Ovary (tissue), 3 donors: ENCODE results near the gene OPCML.

Source experiments
- POLR2A ChIP-seq: fragments of 450-650 bp; IDR thresholded peaks from one replicate; pipeline ENCODE4 v1.6.1; 2017; ENCODE audit warnings: antibody characterized with exemption, mild to moderate bottlenecking, moderate library complexity
- TF ChIP-seq, protein P1 (sequence below), 3 donors: fragments of 450-650 bp in 2 of 3; fragments of 200-600 bp in 1 of 3; IDR thresholded peaks; one replicate each; pipeline versions ENCODE4 v1.5.1 to v1.8.0; 2016 to 2022; ENCODE audit warnings: antibody characterized with exemption in 3 of 3, mild to moderate bottlenecking in 1 of 3
- donor health status: DM: no; HTN: no; CAD: no.

DNA sequence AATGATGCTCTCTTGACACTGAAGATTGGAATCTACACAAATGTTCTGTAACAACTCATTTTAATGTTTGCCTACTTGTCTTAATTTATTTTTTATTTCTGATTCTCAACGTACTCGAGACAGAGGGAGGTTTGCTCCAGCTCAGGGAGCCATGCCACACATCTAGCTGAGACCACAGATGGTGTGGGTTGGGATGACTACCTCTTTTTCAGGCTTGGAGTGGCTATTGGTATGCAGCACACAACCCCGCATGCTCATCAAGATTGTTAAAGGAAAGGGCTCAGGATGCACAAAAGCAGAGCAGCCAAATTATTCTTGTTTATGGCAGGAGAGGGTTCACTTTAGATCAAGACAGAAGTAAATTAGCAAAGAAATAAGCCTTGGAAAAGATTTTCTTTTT is 424.5 kb downstream of the OPCML start:
- TF ChIP-seq POLR2A = no peak
- TF ChIP-seq, protein P1, sequence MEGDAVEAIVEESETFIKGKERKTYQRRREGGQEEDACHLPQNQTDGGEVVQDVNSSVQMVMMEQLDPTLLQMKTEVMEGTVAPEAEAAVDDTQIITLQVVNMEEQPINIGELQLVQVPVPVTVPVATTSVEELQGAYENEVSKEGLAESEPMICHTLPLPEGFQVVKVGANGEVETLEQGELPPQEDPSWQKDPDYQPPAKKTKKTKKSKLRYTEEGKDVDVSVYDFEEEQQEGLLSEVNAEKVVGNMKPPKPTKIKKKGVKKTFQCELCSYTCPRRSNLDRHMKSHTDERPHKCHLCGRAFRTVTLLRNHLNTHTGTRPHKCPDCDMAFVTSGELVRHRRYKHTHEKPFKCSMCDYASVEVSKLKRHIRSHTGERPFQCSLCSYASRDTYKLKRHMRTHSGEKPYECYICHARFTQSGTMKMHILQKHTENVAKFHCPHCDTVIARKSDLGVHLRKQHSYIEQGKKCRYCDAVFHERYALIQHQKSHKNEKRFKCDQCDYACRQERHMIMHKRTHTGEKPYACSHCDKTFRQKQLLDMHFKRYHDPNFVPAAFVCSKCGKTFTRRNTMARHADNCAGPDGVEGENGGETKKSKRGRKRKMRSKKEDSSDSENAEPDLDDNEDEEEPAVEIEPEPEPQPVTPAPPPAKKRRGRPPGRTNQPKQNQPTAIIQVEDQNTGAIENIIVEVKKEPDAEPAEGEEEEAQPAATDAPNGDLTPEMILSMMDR (IDR thresholded peaks at IDR 0.05) = no peak
